HG03280 (cell line): ENCODE measurements around the gene ZC3H6.
A peak's percentile ranks its signal among the peaks of the same experiment; 100 is the strongest.

Experiments used
- ATAC-seq: cut with Tn5 transposase; IDR thresholded peaks from one replicate; pipeline ENCODE4 v1.9.1; 2021; ENCODE audit warnings: mild to moderate bottlenecking, moderate library complexity; ENCODE audit not compliant: unreplicated experiment

ZC3H6 gene

GRCh38 chr2:112275311-112275886, at the start of gene ZC3H6:
TSS of gene ZC3H6 (plus strand) at chr2:112275597. CDS start at chr2:112275995, 398 bp downstream.
- peak; percentile 96 for ATAC-seq

GRCh38 chr2:112229348-112229747, 46.0 kb upstream of the ZC3H6 start:
- ATAC-seq = no peak

- ATAC-seq = no peak
These were observed 45.0 kb upstream of the ZC3H6 start for GRCh38 chr2:112230371-112230770.

GRCh38 chr2:112239862-112240261, 35.5 kb upstream of the ZC3H6 start:
- no peak for ATAC-seq

GRCh38 chr2:112242384-112242783, 33.0 kb upstream of the ZC3H6 start:
- no peak for ATAC-seq

GRCh38 chr2:112243233-112243632, 32.2 kb upstream of the ZC3H6 start:
- ATAC-seq = no peak

GRCh38 chr2:112244854-112245253, 30.5 kb upstream of the ZC3H6 start:
- ATAC-seq = no peak

- no peak for ATAC-seq
These were observed 24.1 kb upstream of the ZC3H6 start for GRCh38 chr2:112251271-112251670.

- no peak for ATAC-seq
These were observed 22.1 kb upstream of the ZC3H6 start for GRCh38 chr2:112253261-112253815.

GRCh38 chr2:112254466-112255240, 20.7 kb upstream of the ZC3H6 start, which contains the start of gene ZC3H8:
TSS of gene ZC3H8 (minus strand) at chr2:112255042. CDS start at chr2:112254981, 61 bp downstream.
- ATAC-seq = peak; percentile 89

- ATAC-seq = no peak
These were observed 19.5 kb upstream of the ZC3H6 start for GRCh38 chr2:112255875-112256274.

- ATAC-seq = no peak
These were observed 18.7 kb upstream of the ZC3H6 start for GRCh38 chr2:112256654-112257053.

- no peak for ATAC-seq
These were observed 17.8 kb upstream of the ZC3H6 start for GRCh38 chr2:112257575-112257974.

GRCh38 chr2:112259509-112260294, 15.7 kb upstream of the ZC3H6 start:
- ATAC-seq = peak; percentile 35

GRCh38 chr2:112260295-112260625, 15.1 kb upstream of the ZC3H6 start:
- no peak for ATAC-seq

- no peak for ATAC-seq
These were observed 12.5 kb upstream of the ZC3H6 start for GRCh38 chr2:112262876-112263275.

GRCh38 chr2:112268547-112268946, 6.8 kb upstream of the ZC3H6 start:
- no peak for ATAC-seq

GRCh38 chr2:112272669-112273068, 2.7 kb upstream of the ZC3H6 start:
- ATAC-seq = no peak

GRCh38 chr2:112273349-112273748, 2.0 kb upstream of the ZC3H6 start:
- ATAC-seq = no peak

GRCh38 chr2:112275887-112276773, 733 bp downstream of the ZC3H6 start:
- peak; percentile 54 for ATAC-seq
